K562 (cell line): ENCODE data around the gene NAA80. TPM values are rescaled to one million over a fixed set of nuclear protein-coding genes. Genes with fewer than 3 reads are reported as not detected.

Experiments used
- EWSR1 ChIP-seq: fragments of 450-650 bp; IDR thresholded peaks from 2 replicates; pipeline ENCODE4 v1.6.1; 2018; ENCODE audit warnings: borderline replicate concordance, mild to moderate bottlenecking, low read depth, moderate library complexity; ENCODE audit not compliant: partially characterized antibody
- EZH2 ChIP-seq: IDR thresholded peaks from 2 replicates; pipeline ENCODE4 v1.6.1; 2012; ENCODE audit warnings: low read depth, mild to moderate bottlenecking, inconsistent platforms, low read length, borderline replicate concordance
- HMGN3 ChIP-seq: IDR thresholded peaks from 2 replicates; pipeline ENCODE4 v1.6.1; 2011; ENCODE audit warnings: borderline replicate concordance, low read depth, mild to moderate bottlenecking, mixed read lengths, low read length; ENCODE audit not compliant: insufficient read length; ENCODE audit errors: extremely low read depth
- KLF13 ChIP-seq: fragments of 450-650 bp; IDR thresholded peaks from 2 replicates; pipeline ENCODE4 v1.6.1; 2016; ENCODE audit warnings: missing genetic modification characterization, low read depth, mild to moderate bottlenecking, missing compliant biosample characterization, moderate library complexity, borderline replicate concordance
- ZFX ChIP-seq: sonication (generic); formaldehyde crosslinking; IDR thresholded peaks from 2 replicates; pipeline ENCODE4 v1.8.0; 2022; ENCODE audit warnings: mild to moderate bottlenecking, missing genetic modification reagents, moderate library complexity
- ZNF146 ChIP-seq: IDR thresholded peaks from one replicate; pipeline ENCODE4 v1.6.1; 2018; ENCODE audit warnings: missing compliant biosample characterization; ENCODE audit not compliant: unreplicated experiment
- ZNF780A ChIP-seq: fragments of 250-450 bp; sonication (Bioruptor Pico); IDR thresholded peaks from 2 replicates; pipeline ENCODE4 v1.5.0; 2021; ENCODE audit warnings: mild to moderate bottlenecking
- polyA plus RNA-seq, 8 experiments: library from polyadenylated mRNA; depleted of rRNA in 4 of 8; stranded (reverse) in 5 of 8; unstranded in 3 of 8; fragments of >200 nt; fragmentation: Nextera tagmentation in 2 of 8; fragmentation: Illumina TruSeq in 1 of 8; extraction: Ambion mirVana in 2 of 8; extraction: Trizol in 1 of 8; gene quantifications; 2 replicates each; pipeline versions ENCODE4 v1.2.1 to v1.2.3, GENCODE V29; 2011 to 2014; ENCODE audit warnings: inconsistent platforms in 1 of 8, missing spikeins in 1 of 8
- total RNA-seq, 7 experiments: library from RNA; depleted of rRNA in 6 of 7; stranded (reverse); fragments of >200 nt in 6 of 7; fragmentation: Illumina TruSeq in 2 of 7; extraction: Trizol in 2 of 7; gene quantifications; 2 replicates each; pipeline versions ENCODE4 v1.2.1 to v1.2.3, GENCODE V29; 2011 to 2021; ENCODE audit warnings: low replicate concordance in 1 of 7
- TF ChIP-seq, protein P1 (sequence below): fragments of 200-400 bp; formaldehyde crosslinking; IDR thresholded peaks from 2 replicates; pipeline ENCODE4 v1.6.1; 2017; ENCODE audit warnings: mild to moderate bottlenecking, low read depth, low read length, moderate library complexity
- TF ChIP-seq, protein P2 (sequence below): sonication (generic); formaldehyde crosslinking; IDR thresholded peaks from 2 replicates; pipeline ENCODE4 v1.8.0; 2022; ENCODE audit warnings: mild to moderate bottlenecking, missing genetic modification reagents, borderline replicate concordance
- TF ChIP-seq, protein P3 (sequence below): fragments of 450-650 bp; formaldehyde crosslinking; IDR thresholded peaks from 2 replicates; pipeline ENCODE4 v1.4.0; 2022; ENCODE audit warnings: missing genetic modification characterization
- TF ChIP-seq, protein P4 (sequence below): fragments of 250-450 bp; sonication (Bioruptor Pico); IDR thresholded peaks from 2 replicates; pipeline ENCODE4 v1.8.0; 2021; ENCODE audit warnings: borderline replicate concordance, mild to moderate bottlenecking, moderate library complexity; ENCODE audit not compliant: poor library complexity, severe bottlenecking
- TF ChIP-seq, protein P5 (sequence below): fragments of 450-650 bp; IDR thresholded peaks from 2 replicates; pipeline ENCODE4 v1.6.1; 2014; ENCODE audit warnings: low read depth, mild to moderate bottlenecking, moderate library complexity, borderline replicate concordance
- TF ChIP-seq, protein P6 (sequence below), 2 experiments: fragments of 150-350 bp in 1 of 2; IDR thresholded peaks; 2 replicates each; pipeline ENCODE4 v1.6.1; 2012 to 2016; ENCODE audit warnings: low read depth in 2 of 2, low read length in 2 of 2, mild to moderate bottlenecking in 1 of 2, moderate library complexity in 1 of 2

Gene NAA80
- total and polyA plus RNA-seq, 9 of the 15 experiments (the other 6 are each of a cell fraction or from before 2014, with no cell fraction given): 0.82 to 24.0 (median 8.6) TPM

DNA sequence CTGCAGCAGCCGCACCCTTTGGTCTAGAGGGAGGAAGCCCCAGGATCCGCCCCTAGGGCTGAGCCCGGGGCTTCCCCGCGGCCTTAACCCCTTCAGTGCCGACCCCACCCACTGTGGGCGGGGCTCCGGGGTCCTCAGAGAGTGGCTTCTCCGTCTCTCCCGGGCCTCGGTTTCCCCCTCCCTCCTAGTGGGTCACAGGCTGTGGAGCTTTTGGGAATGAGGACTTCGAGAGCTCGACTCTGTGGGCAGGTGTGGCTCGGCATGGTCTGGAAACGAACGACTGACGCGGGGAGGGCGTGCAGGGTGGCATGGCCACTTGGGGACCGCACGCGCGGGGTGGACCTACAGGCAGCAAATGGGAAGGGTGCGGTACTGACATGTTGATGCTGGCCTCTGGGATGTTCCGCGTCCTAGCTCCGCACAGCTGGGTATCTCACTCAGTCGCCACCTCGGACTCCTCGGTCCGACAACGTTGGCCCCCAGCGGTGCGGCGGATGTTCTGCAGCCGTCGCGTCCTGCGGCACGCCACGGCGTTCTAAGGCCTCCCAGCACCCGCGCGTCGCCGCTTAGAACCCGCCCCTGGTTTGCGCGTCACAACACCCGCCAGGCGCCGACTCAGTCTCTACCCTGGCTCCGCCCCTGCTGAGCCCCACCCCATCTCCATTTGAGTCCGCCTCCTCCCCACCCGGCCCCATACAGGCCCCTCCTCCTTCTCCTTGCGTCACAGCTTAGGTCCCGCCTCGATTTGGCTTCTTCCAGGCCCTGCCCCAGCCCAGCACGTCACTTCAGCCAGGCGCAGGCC lies at the start of gene NAA80, which contains the start of gene HYAL3 (continued):
- TF ChIP-seq, protein P1, sequence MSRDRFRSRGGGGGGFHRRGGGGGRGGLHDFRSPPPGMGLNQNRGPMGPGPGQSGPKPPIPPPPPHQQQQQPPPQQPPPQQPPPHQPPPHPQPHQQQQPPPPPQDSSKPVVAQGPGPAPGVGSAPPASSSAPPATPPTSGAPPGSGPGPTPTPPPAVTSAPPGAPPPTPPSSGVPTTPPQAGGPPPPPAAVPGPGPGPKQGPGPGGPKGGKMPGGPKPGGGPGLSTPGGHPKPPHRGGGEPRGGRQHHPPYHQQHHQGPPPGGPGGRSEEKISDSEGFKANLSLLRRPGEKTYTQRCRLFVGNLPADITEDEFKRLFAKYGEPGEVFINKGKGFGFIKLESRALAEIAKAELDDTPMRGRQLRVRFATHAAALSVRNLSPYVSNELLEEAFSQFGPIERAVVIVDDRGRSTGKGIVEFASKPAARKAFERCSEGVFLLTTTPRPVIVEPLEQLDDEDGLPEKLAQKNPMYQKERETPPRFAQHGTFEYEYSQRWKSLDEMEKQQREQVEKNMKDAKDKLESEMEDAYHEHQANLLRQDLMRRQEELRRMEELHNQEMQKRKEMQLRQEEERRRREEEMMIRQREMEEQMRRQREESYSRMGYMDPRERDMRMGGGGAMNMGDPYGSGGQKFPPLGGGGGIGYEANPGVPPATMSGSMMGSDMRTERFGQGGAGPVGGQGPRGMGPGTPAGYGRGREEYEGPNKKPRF: no peak
- TF ChIP-seq, protein P2, sequence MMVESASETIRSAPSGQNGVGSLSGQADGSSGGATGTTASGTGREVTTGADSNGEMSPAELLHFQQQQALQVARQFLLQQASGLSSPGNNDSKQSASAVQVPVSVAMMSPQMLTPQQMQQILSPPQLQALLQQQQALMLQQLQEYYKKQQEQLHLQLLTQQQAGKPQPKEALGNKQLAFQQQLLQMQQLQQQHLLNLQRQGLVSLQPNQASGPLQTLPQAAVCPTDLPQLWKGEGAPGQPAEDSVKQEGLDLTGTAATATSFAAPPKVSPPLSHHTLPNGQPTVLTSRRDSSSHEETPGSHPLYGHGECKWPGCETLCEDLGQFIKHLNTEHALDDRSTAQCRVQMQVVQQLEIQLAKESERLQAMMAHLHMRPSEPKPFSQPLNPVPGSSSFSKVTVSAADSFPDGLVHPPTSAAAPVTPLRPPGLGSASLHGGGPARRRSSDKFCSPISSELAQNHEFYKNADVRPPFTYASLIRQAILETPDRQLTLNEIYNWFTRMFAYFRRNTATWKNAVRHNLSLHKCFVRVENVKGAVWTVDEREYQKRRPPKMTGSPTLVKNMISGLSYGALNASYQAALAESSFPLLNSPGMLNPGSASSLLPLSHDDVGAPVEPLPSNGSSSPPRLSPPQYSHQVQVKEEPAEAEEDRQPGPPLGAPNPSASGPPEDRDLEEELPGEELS: no peak
- TF ChIP-seq KLF13 (tag) (peak; percentile 71; the same call in 1 of the 2 replicates), EWSR1 (no peak), ZFX (CRISPR knock-in tag) (no peak), EZH2 (no peak), ZNF780A (CRISPR knock-in tag) (no peak), HMGN3 (peak; percentile 58), ZNF146 (CRISPR knock-in tag) (no peak)
- TF ChIP-seq, protein P3, sequence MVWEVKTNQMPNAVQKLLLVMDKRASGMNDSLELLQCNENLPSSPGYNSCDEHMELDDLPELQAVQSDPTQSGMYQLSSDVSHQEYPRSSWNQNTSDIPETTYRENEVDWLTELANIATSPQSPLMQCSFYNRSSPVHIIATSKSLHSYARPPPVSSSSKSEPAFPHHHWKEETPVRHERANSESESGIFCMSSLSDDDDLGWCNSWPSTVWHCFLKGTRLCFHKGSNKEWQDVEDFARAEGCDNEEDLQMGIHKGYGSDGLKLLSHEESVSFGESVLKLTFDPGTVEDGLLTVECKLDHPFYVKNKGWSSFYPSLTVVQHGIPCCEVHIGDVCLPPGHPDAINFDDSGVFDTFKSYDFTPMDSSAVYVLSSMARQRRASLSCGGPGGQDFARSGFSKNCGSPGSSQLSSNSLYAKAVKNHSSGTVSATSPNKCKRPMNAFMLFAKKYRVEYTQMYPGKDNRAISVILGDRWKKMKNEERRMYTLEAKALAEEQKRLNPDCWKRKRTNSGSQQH (CRISPR knock-in tag): no peak
- TF ChIP-seq, protein P4, sequence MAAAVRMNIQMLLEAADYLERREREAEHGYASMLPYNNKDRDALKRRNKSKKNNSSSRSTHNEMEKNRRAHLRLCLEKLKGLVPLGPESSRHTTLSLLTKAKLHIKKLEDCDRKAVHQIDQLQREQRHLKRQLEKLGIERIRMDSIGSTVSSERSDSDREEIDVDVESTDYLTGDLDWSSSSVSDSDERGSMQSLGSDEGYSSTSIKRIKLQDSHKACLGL (CRISPR knock-in tag): no peak
- TF ChIP-seq, protein P5, sequence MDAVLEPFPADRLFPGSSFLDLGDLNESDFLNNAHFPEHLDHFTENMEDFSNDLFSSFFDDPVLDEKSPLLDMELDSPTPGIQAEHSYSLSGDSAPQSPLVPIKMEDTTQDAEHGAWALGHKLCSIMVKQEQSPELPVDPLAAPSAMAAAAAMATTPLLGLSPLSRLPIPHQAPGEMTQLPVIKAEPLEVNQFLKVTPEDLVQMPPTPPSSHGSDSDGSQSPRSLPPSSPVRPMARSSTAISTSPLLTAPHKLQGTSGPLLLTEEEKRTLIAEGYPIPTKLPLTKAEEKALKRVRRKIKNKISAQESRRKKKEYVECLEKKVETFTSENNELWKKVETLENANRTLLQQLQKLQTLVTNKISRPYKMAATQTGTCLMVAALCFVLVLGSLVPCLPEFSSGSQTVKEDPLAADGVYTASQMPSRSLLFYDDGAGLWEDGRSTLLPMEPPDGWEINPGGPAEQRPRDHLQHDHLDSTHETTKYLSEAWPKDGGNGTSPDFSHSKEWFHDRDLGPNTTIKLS: peak; percentile 75; the same call in 1 of the 2 replicates
- TF ChIP-seq, protein P6, sequence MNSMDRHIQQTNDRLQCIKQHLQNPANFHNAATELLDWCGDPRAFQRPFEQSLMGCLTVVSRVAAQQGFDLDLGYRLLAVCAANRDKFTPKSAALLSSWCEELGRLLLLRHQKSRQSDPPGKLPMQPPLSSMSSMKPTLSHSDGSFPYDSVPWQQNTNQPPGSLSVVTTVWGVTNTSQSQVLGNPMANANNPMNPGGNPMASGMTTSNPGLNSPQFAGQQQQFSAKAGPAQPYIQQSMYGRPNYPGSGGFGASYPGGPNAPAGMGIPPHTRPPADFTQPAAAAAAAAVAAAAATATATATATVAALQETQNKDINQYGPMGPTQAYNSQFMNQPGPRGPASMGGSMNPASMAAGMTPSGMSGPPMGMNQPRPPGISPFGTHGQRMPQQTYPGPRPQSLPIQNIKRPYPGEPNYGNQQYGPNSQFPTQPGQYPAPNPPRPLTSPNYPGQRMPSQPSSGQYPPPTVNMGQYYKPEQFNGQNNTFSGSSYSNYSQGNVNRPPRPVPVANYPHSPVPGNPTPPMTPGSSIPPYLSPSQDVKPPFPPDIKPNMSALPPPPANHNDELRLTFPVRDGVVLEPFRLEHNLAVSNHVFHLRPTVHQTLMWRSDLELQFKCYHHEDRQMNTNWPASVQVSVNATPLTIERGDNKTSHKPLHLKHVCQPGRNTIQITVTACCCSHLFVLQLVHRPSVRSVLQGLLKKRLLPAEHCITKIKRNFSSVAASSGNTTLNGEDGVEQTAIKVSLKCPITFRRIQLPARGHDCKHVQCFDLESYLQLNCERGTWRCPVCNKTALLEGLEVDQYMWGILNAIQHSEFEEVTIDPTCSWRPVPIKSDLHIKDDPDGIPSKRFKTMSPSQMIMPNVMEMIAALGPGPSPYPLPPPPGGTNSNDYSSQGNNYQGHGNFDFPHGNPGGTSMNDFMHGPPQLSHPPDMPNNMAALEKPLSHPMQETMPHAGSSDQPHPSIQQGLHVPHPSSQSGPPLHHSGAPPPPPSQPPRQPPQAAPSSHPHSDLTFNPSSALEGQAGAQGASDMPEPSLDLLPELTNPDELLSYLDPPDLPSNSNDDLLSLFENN (IDR thresholded peaks at IDR 0.05; ENCODE audit: low read depth in 2 of 2, low read length in 2 of 2): no peak
